Neural cell (in vitro differentiated cells): ENCODE results near the gene DNAJB4.

Experiments used
- EP300 ChIP-seq: fragments of 450-650 bp; conservative IDR thresholded peaks from 2 replicates; pipeline ENCODE4 v1.6.1; 2014; ENCODE audit warnings: antibody characterized with exemption, mild to moderate bottlenecking, moderate library complexity; ENCODE audit not compliant: poor library complexity, severe bottlenecking
- EZH2 ChIP-seq: fragments of 200-600, 300-800 bp; shearing (Covaris generic), sonication (generic); IDR thresholded peaks from 2 replicates; pipeline ENCODE4 v1.6.1; 2014; ENCODE audit warnings: antibody characterized with exemption, low read length, borderline replicate concordance, mild to moderate bottlenecking; ENCODE audit not compliant: insufficient read depth, poor library complexity, severe bottlenecking
- MXI1 ChIP-seq: fragments of 450-650 bp; conservative IDR thresholded peaks from 2 replicates; pipeline ENCODE4 v1.6.1; 2014; ENCODE audit warnings: antibody characterized with exemption, mild to moderate bottlenecking; ENCODE audit not compliant: poor library complexity, severe bottlenecking
- POLR2AphosphoS5 ChIP-seq: IDR thresholded peaks from 2 replicates; pipeline ENCODE4 v1.6.1; 2012
- RAD21 ChIP-seq: fragments of 450-650 bp; conservative IDR thresholded peaks from 2 replicates; pipeline ENCODE4 v1.6.1; 2014; ENCODE audit warnings: antibody characterized with exemption, mild to moderate bottlenecking, moderate library complexity
- TAF1 ChIP-seq: IDR thresholded peaks from 2 replicates; pipeline ENCODE4 v1.6.1; 2012; ENCODE audit warnings: low read depth
- TF ChIP-seq, protein P1 (sequence below): fragments of 450-650 bp; IDR thresholded peaks from 2 replicates; pipeline ENCODE4 v1.5.1; 2014; ENCODE audit warnings: antibody characterized with exemption, mild to moderate bottlenecking, moderate library complexity; ENCODE audit not compliant: poor library complexity, severe bottlenecking
- TF ChIP-seq, protein P2 (sequence below): IDR thresholded peaks from 2 replicates; pipeline ENCODE4 v1.6.1; 2012; ENCODE audit warnings: borderline replicate concordance

GRCh38 chr1:77996734-77997133 is 8.0 kb upstream of the DNAJB4 start:
- TF ChIP-seq, protein P1, sequence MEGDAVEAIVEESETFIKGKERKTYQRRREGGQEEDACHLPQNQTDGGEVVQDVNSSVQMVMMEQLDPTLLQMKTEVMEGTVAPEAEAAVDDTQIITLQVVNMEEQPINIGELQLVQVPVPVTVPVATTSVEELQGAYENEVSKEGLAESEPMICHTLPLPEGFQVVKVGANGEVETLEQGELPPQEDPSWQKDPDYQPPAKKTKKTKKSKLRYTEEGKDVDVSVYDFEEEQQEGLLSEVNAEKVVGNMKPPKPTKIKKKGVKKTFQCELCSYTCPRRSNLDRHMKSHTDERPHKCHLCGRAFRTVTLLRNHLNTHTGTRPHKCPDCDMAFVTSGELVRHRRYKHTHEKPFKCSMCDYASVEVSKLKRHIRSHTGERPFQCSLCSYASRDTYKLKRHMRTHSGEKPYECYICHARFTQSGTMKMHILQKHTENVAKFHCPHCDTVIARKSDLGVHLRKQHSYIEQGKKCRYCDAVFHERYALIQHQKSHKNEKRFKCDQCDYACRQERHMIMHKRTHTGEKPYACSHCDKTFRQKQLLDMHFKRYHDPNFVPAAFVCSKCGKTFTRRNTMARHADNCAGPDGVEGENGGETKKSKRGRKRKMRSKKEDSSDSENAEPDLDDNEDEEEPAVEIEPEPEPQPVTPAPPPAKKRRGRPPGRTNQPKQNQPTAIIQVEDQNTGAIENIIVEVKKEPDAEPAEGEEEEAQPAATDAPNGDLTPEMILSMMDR: no peak
- TF ChIP-seq POLR2AphosphoS5 (no peak), EP300 (no peak), MXI1 (no peak), RAD21 (no peak), TAF1 (no peak), EZH2 (no peak)
- TF ChIP-seq, protein P2, sequence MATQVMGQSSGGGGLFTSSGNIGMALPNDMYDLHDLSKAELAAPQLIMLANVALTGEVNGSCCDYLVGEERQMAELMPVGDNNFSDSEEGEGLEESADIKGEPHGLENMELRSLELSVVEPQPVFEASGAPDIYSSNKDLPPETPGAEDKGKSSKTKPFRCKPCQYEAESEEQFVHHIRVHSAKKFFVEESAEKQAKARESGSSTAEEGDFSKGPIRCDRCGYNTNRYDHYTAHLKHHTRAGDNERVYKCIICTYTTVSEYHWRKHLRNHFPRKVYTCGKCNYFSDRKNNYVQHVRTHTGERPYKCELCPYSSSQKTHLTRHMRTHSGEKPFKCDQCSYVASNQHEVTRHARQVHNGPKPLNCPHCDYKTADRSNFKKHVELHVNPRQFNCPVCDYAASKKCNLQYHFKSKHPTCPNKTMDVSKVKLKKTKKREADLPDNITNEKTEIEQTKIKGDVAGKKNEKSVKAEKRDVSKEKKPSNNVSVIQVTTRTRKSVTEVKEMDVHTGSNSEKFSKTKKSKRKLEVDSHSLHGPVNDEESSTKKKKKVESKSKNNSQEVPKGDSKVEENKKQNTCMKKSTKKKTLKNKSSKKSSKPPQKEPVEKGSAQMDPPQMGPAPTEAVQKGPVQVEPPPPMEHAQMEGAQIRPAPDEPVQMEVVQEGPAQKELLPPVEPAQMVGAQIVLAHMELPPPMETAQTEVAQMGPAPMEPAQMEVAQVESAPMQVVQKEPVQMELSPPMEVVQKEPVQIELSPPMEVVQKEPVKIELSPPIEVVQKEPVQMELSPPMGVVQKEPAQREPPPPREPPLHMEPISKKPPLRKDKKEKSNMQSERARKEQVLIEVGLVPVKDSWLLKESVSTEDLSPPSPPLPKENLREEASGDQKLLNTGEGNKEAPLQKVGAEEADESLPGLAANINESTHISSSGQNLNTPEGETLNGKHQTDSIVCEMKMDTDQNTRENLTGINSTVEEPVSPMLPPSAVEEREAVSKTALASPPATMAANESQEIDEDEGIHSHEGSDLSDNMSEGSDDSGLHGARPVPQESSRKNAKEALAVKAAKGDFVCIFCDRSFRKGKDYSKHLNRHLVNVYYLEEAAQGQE: no peak
